A549 (cell line): ENCODE results near the gene GRM6. TPM values are rescaled to one million over a fixed set of nuclear protein-coding genes. Genes with fewer than 3 reads are reported as not detected.

ENCODE experiments used
- ATAC-seq, 2 experiments: fragments of 200-7000 bp in 1 of 2; fragments of >200 bp in 1 of 2; cut with Nextera tagmentation in 1 of 2; cut with Tn5 transposase in 1 of 2; 3 replicates each; pipeline versions ENCODE4 v1.8.0 to v1.9.1; 2018 to 2020; ENCODE audit warnings: mild to moderate bottlenecking in 1 of 2, moderate library complexity in 1 of 2
- CTCF ChIA-PET: fragments of 300-600 bp; sonication (Branson Sonifier 250); formaldehyde crosslinking; extraction: SDS; loops from one replicate; lab custom pipeline; 2021; ENCODE audit warnings: antibody characterized with exemption, inconsistent platforms; lab: Yijun Ruan, JAX
- POLR2A ChIA-PET: fragments of 350-600 bp; formaldehyde crosslinking; extraction: SDS; loops from one replicate; lab custom pipeline; 2021; ENCODE audit warnings: antibody characterized with exemption, inconsistent platforms; lab: Yijun Ruan, JAX
- DNase-seq, 2 experiments: peaks; one replicate each; pipeline versions ENCODE4 v3.0.0 to v3.0.0-alpha.2; 2011 to 2016; ENCODE audit warnings: low read depth in 1 of 2, low spot score in 1 of 2
- FAIRE-seq: peaks from 2 replicates; lab custom pipeline; 2011; peaks lifted over from hg19 to GRCh38; lab: Jason Lieb, UNC
- H3K27ac ChIP-seq, 2 experiments: fragments of >200 bp; sonication (Bioruptor Twin); formaldehyde crosslinking; 3 replicates each; pipeline ENCODE4 v1.5.1; 2016 to 2017
- H3K4me1 ChIP-seq: fragments of >200 bp; sonication (Bioruptor Twin); formaldehyde crosslinking; 3 replicates; pipeline ENCODE4 v1.6.1; 2016
- H3K4me2 ChIP-seq: fragments of >200 bp; sonication (Bioruptor Twin); formaldehyde crosslinking; 3 replicates; pipeline ENCODE4 v1.6.1; 2016
- H3K4me3 ChIP-seq: fragments of >200 bp; sonication (Bioruptor Twin); formaldehyde crosslinking; 3 replicates; pipeline ENCODE4 v1.5.1; 2016
- H3K9me3 ChIP-seq: fragments of >200 bp; sonication (Bioruptor Twin); formaldehyde crosslinking; 3 replicates; pipeline ENCODE4 v1.6.1; 2016
- CHD2 ChIP-seq: fragments of 150-350 bp; IDR thresholded peaks from 2 replicates; pipeline ENCODE4 v1.6.1; 2014; ENCODE audit warnings: low read length; ENCODE audit not compliant: partially characterized antibody
- CHD4 ChIP-seq: fragments of 200-600 bp; sonication (generic); IDR thresholded peaks from 2 replicates; pipeline ENCODE4 v1.6.1; 2016; ENCODE audit warnings: antibody characterized with exemption, mild to moderate bottlenecking, borderline replicate concordance
- FOSL2 ChIP-seq, 2 experiments: fragments of 450-650 bp in 1 of 2; fragments of >200 bp in 1 of 2; sonication (Bioruptor Twin) in 1 of 2; formaldehyde crosslinking; IDR thresholded peaks; 2 replicates each; pipeline versions ENCODE4 v1.5.0 to v1.6.1; 2016 to 2020; ENCODE audit warnings: mild to moderate bottlenecking in 1 of 2, moderate library complexity in 1 of 2
- MYC ChIP-seq: IDR thresholded peaks from 2 replicates; pipeline ENCODE4 v1.6.1; 2012; ENCODE audit warnings: mild to moderate bottlenecking, inconsistent platforms, low read length, improper control_type of control experiment, borderline replicate concordance
- NR3C1 ChIP-seq: fragments of >200 bp; sonication (Bioruptor Twin); formaldehyde crosslinking; IDR thresholded peaks from 3 replicates; pipeline ENCODE4 v1.6.1; 2017
- POLR2A ChIP-seq: IDR thresholded peaks from 2 replicates; pipeline ENCODE4 v1.6.1; 2012; ENCODE audit warnings: mild to moderate bottlenecking, low read length
- POLR2AphosphoS2 ChIP-seq: conservative IDR thresholded peaks from 2 replicates; pipeline ENCODE4 v1.6.1; 2012; ENCODE audit warnings: low read length, improper control_type of control experiment, inconsistent platforms
- RARB ChIP-seq: fragments of 250-450 bp; sonication (Bioruptor Pico); IDR thresholded peaks from 2 replicates; pipeline ENCODE4 v1.8.0; 2021; ENCODE audit warnings: mild to moderate bottlenecking, moderate library complexity
- RFX5 ChIP-seq: fragments of 450-650 bp; IDR thresholded peaks from 2 replicates; pipeline ENCODE4 v1.7.1; 2014; ENCODE audit warnings: antibody characterized with exemption, mild to moderate bottlenecking, moderate library complexity
- RNF2 ChIP-seq: fragments of 200-600 bp; sonication (generic); IDR thresholded peaks from 2 replicates; pipeline ENCODE4 v1.6.1; 2016; ENCODE audit warnings: low read depth, mild to moderate bottlenecking, antibody characterized with exemption, moderate library complexity, borderline replicate concordance
- TFCP2L1 ChIP-seq: fragments of 250-450 bp; sonication (Bioruptor Pico); IDR thresholded peaks from 2 replicates; pipeline ENCODE4 v1.5.0; 2021; ENCODE audit warnings: mild to moderate bottlenecking
- ZC3H11A ChIP-seq: fragments of 450-650 bp; IDR thresholded peaks from 2 replicates; pipeline ENCODE4 v1.6.1; 2014; ENCODE audit warnings: antibody characterized with exemption, mild to moderate bottlenecking
- ZNF302 ChIP-seq: fragments of 250-450 bp; sonication (Bioruptor Pico); IDR thresholded peaks from 2 replicates; pipeline ENCODE4 v1.9.0; 2021; ENCODE audit warnings: inconsistent platforms, mild to moderate bottlenecking, moderate library complexity
- WGBS: methylation state at CpG from one replicate; pipeline ENCODE4 v1.1.6; 2017; ENCODE audit errors: missing lambda C conversion rate; 5-methylcytosine and 5-hydroxymethylcytosine counted together
- polyA plus RNA-seq, 4 experiments: library from polyadenylated mRNA; depleted of rRNA in 3 of 4; stranded (reverse); fragments of >200 nt; fragmentation: RNase III in 1 of 4; extraction: RNeasy Plus Mini Kit Qiagen cat#74134 plus additional on column Dnase treatment in 1 of 4; gene quantifications; 2 replicates in 3 of 4; 3 replicates in 1 of 4; pipeline ENCODE4 v1.2.3, GENCODE V29; 2011 to 2017
- TF ChIP-seq, protein P1 (sequence below): fragments of 200-600 bp; sonication (generic); IDR thresholded peaks from 2 replicates; pipeline ENCODE4 v1.6.1; 2016; ENCODE audit warnings: antibody characterized with exemption, mild to moderate bottlenecking, moderate library complexity
- TF ChIP-seq, protein P2 (sequence below): IDR thresholded peaks from 2 replicates; pipeline ENCODE4 v1.6.1; 2012
- TF ChIP-seq, protein P3 (sequence below): fragments of >200 bp; sonication (Bioruptor Twin); formaldehyde crosslinking; IDR thresholded peaks from 3 replicates; pipeline ENCODE4 v1.6.1; 2016
- TF ChIP-seq, protein P4 (sequence below): fragments of >200 bp; sonication (Bioruptor Twin); formaldehyde crosslinking; IDR thresholded peaks from 3 replicates; pipeline ENCODE4 v1.5.1; 2016
- TF ChIP-seq, protein P5 (sequence below): fragments of >200 bp; sonication (Bioruptor Twin); formaldehyde crosslinking; IDR thresholded peaks from 2 replicates; pipeline ENCODE4 v1.6.1; 2016
- TF ChIP-seq, protein P6 (sequence below): IDR thresholded peaks from 2 replicates; pipeline ENCODE4 v1.6.1; 2012; ENCODE audit warnings: low read depth, borderline replicate concordance
- TF ChIP-seq, protein P7 (sequence below): fragments of 250-450 bp; sonication (Bioruptor Pico); IDR thresholded peaks from 2 replicates; pipeline ENCODE4 v1.5.0; 2020; ENCODE audit warnings: low read depth, mild to moderate bottlenecking, moderate library complexity

GRM6 gene
- polyA plus RNA-seq, 2 of the 4 experiments (the other 2 are of a cell fraction) = not detected

DNA sequence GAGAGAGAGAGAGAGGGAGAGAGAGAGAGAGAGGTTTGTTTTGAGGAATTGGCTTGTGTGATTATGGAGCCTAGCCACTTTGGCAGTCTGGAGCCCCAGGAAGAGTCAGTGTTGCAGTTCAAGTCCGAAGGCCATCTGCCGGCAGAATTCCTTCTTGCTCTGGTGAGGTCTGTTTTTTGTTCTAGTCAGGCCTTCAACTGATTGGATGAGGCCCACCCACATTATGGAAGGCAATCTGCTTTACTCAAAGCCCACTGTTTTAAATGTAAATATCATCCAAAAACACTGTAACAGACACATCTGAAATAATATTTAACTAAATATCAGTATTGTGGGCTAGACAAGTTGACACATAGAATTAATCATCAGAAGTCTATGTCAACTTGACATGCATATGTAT lies 11.4 kb upstream of the GRM6 start (continued):
- TF ChIP-seq ZNF302 = no peak
- TF ChIP-seq, all 56 proteins: peak for 0

DNA sequence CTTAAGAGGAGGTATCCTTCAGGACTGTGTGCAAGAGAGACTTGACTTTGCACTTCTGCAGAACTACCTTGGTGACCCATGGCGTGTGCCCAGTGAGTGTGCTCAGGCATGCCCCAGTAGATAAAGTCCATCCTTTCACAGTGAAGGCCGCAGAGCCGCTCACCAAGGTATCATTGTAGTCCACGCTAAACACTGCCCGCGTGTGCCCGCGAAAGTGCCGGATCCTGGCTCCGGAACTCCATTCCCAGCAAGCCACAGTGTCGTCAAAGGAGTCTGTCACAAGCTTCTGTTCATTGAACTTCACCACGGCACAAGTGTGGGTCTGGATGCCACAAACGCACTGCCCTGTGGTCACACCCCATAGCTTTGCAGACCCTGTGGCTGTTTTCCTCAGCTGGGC lies 3.3 kb upstream of the GRM6 start:
- Histone ChIP-seq H3K4me3 (no peak overlapping the region), H3K9me3 (peaks cover 15% of the 10 kb centered on the region; the same call in 2 of the 3 replicates), H3K4me1 (no peaks in the 10 kb centered on the region), H3K27ac (no peak overlapping the region), H3K4me2 (no peak overlapping the region)
- FAIRE-seq = no peak
- ChIA-PET POLR2A (no interaction called here), CTCF (interaction anchor here (0.6 kb wide), 1 partner anchor 382 kb away, joined by 5 read pairs; no protein-coding TSS in a partner anchor)
- TF ChIP-seq, protein P1, sequence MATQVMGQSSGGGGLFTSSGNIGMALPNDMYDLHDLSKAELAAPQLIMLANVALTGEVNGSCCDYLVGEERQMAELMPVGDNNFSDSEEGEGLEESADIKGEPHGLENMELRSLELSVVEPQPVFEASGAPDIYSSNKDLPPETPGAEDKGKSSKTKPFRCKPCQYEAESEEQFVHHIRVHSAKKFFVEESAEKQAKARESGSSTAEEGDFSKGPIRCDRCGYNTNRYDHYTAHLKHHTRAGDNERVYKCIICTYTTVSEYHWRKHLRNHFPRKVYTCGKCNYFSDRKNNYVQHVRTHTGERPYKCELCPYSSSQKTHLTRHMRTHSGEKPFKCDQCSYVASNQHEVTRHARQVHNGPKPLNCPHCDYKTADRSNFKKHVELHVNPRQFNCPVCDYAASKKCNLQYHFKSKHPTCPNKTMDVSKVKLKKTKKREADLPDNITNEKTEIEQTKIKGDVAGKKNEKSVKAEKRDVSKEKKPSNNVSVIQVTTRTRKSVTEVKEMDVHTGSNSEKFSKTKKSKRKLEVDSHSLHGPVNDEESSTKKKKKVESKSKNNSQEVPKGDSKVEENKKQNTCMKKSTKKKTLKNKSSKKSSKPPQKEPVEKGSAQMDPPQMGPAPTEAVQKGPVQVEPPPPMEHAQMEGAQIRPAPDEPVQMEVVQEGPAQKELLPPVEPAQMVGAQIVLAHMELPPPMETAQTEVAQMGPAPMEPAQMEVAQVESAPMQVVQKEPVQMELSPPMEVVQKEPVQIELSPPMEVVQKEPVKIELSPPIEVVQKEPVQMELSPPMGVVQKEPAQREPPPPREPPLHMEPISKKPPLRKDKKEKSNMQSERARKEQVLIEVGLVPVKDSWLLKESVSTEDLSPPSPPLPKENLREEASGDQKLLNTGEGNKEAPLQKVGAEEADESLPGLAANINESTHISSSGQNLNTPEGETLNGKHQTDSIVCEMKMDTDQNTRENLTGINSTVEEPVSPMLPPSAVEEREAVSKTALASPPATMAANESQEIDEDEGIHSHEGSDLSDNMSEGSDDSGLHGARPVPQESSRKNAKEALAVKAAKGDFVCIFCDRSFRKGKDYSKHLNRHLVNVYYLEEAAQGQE = no peak
- TF ChIP-seq CHD2 (no peak), POLR2A (no peak), POLR2AphosphoS2 (no peak), MYC (no peak), RARB (CRISPR knock-in tag) (no peak), RFX5 (no peak)
- TF ChIP-seq, protein P2, sequence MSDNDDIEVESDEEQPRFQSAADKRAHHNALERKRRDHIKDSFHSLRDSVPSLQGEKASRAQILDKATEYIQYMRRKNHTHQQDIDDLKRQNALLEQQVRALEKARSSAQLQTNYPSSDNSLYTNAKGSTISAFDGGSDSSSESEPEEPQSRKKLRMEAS = no peak
- TF ChIP-seq, protein P3, sequence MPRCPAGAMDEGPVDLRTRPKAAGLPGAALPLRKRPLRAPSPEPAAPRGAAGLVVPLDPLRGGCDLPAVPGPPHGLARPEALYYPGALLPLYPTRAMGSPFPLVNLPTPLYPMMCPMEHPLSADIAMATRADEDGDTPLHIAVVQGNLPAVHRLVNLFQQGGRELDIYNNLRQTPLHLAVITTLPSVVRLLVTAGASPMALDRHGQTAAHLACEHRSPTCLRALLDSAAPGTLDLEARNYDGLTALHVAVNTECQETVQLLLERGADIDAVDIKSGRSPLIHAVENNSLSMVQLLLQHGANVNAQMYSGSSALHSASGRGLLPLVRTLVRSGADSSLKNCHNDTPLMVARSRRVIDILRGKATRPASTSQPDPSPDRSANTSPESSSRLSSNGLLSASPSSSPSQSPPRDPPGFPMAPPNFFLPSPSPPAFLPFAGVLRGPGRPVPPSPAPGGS = no peak
- TF ChIP-seq, protein P4, sequence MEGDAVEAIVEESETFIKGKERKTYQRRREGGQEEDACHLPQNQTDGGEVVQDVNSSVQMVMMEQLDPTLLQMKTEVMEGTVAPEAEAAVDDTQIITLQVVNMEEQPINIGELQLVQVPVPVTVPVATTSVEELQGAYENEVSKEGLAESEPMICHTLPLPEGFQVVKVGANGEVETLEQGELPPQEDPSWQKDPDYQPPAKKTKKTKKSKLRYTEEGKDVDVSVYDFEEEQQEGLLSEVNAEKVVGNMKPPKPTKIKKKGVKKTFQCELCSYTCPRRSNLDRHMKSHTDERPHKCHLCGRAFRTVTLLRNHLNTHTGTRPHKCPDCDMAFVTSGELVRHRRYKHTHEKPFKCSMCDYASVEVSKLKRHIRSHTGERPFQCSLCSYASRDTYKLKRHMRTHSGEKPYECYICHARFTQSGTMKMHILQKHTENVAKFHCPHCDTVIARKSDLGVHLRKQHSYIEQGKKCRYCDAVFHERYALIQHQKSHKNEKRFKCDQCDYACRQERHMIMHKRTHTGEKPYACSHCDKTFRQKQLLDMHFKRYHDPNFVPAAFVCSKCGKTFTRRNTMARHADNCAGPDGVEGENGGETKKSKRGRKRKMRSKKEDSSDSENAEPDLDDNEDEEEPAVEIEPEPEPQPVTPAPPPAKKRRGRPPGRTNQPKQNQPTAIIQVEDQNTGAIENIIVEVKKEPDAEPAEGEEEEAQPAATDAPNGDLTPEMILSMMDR = no peak
- no peak for DNase-seq
- WGBS = 45% methylated on average over 13 of the region's 13 CpGs
- ATAC-seq = no peak

DNA sequence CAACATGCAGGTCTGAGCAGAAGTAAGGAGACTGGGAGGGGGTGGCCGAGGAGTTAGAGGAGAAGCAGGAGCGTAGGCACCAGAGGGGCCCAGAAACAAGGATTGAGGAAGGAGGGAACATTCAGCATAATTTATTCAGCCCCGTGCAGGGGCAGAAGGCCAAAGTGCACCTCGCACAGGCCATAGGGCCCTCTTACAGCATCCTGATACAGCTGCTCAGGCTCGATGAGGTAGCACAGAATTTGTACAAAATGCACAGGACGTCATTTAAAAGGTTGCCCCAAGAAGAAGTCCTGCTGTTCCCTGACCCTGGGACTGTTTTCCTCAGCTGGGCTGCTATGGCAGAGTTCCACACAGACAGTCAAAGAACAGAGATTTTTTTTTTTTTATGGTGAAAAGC lies 2.1 kb upstream of the GRM6 start:
- no peak overlapping the region for H3K27ac ChIP-seq
- no peak for DNase-seq
- no peak overlapping the region for H3K4me3 ChIP-seq
- H3K4me1 ChIP-seq = no peaks in the 10 kb centered on the region
- TF ChIP-seq, protein P5, sequence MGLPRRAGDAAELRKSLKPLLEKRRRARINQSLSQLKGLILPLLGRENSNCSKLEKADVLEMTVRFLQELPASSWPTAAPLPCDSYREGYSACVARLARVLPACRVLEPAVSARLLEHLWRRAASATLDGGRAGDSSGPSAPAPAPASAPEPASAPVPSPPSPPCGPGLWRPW = no peak
- TF ChIP-seq, protein P6, sequence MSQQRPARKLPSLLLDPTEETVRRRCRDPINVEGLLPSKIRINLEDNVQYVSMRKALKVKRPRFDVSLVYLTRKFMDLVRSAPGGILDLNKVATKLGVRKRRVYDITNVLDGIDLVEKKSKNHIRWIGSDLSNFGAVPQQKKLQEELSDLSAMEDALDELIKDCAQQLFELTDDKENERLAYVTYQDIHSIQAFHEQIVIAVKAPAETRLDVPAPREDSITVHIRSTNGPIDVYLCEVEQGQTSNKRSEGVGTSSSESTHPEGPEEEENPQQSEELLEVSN = no peak
- TF ChIP-seq, protein P7, sequence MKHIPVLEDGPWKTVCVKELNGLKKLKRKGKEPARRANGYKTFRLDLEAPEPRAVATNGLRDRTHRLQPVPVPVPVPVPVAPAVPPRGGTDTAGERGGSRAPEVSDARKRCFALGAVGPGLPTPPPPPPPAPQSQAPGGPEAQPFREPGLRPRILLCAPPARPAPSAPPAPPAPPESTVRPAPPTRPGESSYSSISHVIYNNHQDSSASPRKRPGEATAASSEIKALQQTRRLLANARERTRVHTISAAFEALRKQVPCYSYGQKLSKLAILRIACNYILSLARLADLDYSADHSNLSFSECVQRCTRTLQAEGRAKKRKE = no peak
- TF ChIP-seq RNF2 = no peak
- no peak for TF ChIP-seq FOSL2 (IDR thresholded peaks at IDR 0.05)
- TF ChIP-seq FOSL2 (CRISPR knock-in tag; IDR thresholded peaks at IDR 0.05) = no peak
- TF ChIP-seq ZC3H11A = no peak
- no peak for TF ChIP-seq POLR2AphosphoS2
- TF ChIP-seq NR3C1 = no peak
- no peak for TF ChIP-seq CHD4
- TF ChIP-seq TFCP2L1 (CRISPR knock-in tag) = no peak
- TF ChIP-seq MYC = no peak
- POLR2A ChIA-PET = no interaction called here
- H3K4me2 ChIP-seq = no peak overlapping the region
- 4% methylated on average over 6 of the region's 6 CpGs for WGBS
- peaks cover 19% of the 10 kb centered on the region; the same call in 2 of the 3 replicates for H3K9me3 ChIP-seq
- CTCF ChIA-PET = no interaction called here
- ATAC-seq = no peak
- FAIRE-seq = no peak
